NK-92 treated with Interleukin-12 subunit alpha and Interleukin-12 subunit beta, amount 100 ng/mL, for 24 hours (cell line): Measurements from ENCODE around the gene ATP7B.

Experiments used
- DNase-seq: peaks from one replicate; lab custom pipeline; 2025; lab: John Stamatoyannopoulos, UW

Gene ATP7B

GRCh38 chr13:51950722-51951121 lies 60.5 kb downstream of the ATP7B start:
- DNase-seq = no peak

GRCh38 chr13:51946163-51946669 lies 65.0 kb downstream of the ATP7B start:
- DNase-seq = no peak

GRCh38 chr13:51945149-51945548 lies 66.1 kb downstream of the ATP7B start:
- no peak for DNase-seq

GRCh38 chr13:51944428-51944827 lies 66.8 kb downstream of the ATP7B start:
- DNase-seq = no peak

- DNase-seq = no peak
These were observed 67.5 kb downstream of the ATP7B start for GRCh38 chr13:51943721-51944120.

- DNase-seq = no peak
These were observed 69.1 kb downstream of the ATP7B start for GRCh38 chr13:51942189-51942588.

- no peak for DNase-seq
These were observed 72.8 kb downstream of the ATP7B start for GRCh38 chr13:51938454-51938853.

GRCh38 chr13:51937320-51938290 lies 73.6 kb downstream of the ATP7B start:
- DNase-seq = no peak

- no peak for DNase-seq
These were observed 75.7 kb downstream of the ATP7B start for GRCh38 chr13:51935326-51936171.

GRCh38 chr13:51934461-51935087 lies 76.7 kb downstream of the ATP7B start:
- DNase-seq = no peak

- no peak for DNase-seq
These were observed 77.7 kb downstream of the ATP7B start for GRCh38 chr13:51933466-51934058.

GRCh38 chr13:51932231-51932630 lies 79.0 kb downstream of the ATP7B start:
- DNase-seq = no peak

- DNase-seq = no peak
These were observed 79.6 kb downstream of the ATP7B start for GRCh38 chr13:51931606-51932005.

- no peak for DNase-seq
These were observed 81.6 kb downstream of the ATP7B start for GRCh38 chr13:51929699-51930098.

- DNase-seq = no peak
These were observed 83.0 kb downstream of the ATP7B start for GRCh38 chr13:51928231-51928630.

GRCh38 chr13:51927129-51927528 lies 84.1 kb downstream of the ATP7B start:
- DNase-seq = no peak

- no peak for DNase-seq
These were observed 84.7 kb downstream of the ATP7B start for GRCh38 chr13:51926528-51926885.

GRCh38 chr13:51925865-51926527 lies 85.3 kb downstream of the ATP7B start:
- DNase-seq = no peak

- no peak for DNase-seq
These were observed 86.3 kb downstream of the ATP7B start for GRCh38 chr13:51924756-51925544.

GRCh38 chr13:51923983-51924539 lies 87.2 kb downstream of the ATP7B start:
- DNase-seq = no peak
